Measurements from ENCODE around the gene ZNF428.

The ZNF428 gene

DNA sequence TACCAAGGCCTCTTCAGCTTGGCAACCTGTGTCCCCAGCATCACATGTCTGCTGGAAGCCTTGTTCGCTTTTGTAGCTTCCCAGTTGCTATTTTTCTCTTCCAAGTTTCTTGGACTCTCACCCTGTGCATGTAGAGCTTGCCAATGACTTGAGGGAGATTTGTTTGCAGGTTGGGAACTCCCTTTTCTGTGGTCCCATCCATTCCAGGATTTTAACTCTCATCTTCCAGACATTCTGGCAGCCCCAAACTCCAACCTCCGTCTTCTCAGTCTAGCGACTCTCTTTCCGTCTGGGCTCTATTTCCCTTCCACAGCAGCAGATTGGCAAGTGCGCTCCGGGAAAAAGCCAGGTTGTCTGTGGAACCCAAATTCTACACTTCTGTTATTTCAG, 41.5 kb upstream of the ZNF428 start:
- Histone ChIP-seq H3K36me3 (ENCODE audit: insufficient read depth, low read length) (no peaks in the 10 kb centered on the region), H3K9ac (ENCODE audit: low read length) (no peak overlapping the region), H4K20me1 (ENCODE audit: insufficient read depth, low read length) (no peaks in the 10 kb centered on the region)

DNA sequence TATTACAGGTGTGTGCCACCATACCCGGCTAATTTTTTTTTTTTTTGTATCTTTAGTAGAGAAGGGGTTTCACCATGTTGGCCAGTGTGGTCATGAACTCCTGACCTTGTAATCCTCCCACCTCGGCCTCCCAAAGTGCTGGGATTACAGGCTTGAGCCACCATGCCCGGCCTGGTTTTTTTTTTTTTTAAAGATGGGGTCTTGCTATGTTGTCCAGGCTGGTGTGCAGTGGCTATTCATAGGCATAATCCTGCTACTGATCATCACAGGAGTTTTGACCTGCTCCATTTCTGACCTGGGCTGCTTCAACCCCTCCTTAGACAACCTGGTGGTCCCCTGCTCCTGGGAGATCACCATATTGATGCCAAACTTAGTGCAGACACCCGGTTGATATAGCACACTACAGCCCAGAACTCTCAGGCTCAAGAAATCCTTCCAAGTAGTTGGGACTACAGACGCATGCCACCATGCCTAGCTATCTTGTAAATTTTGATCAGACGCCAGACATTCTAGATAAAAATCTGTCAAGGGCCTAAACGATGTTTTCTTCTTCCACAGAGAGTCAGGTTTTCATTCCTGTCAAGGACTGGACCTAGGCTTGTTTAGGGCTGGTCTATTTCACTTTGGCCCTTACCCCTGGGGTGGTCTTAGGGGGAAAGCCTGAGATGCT, 41.0 kb upstream of the ZNF428 start:
- Histone ChIP-seq H4K20me1 (ENCODE audit: insufficient read depth, low read length) (no peaks in the 10 kb centered on the region), H3K27ac (ENCODE audit: low read depth, low read length, poor library complexity, severe bottlenecking) (no peak overlapping the region), H3K9ac (ENCODE audit: low read length) (no peak overlapping the region), H3K36me3 (ENCODE audit: insufficient read depth, low read length) (no peaks in the 10 kb centered on the region), H3K4me1 (ENCODE audit: insufficient read depth, low read length, severe bottlenecking) (no peaks in the 10 kb centered on the region), H3K9me3 (ENCODE audit: low read length) (no peaks in the 10 kb centered on the region), H3K79me2 (ENCODE audit: insufficient read depth, low read length) (no peaks in the 10 kb centered on the region), H2AFZ (ENCODE audit: low read length) (no peak overlapping the region), H3K4me3 (ENCODE audit: low read depth, low read length, poor library complexity, severe bottlenecking) (no peak overlapping the region), H3K9me2 (ENCODE audit: low read depth, low read length) (no peaks in the 10 kb centered on the region), H3F3A (ENCODE audit: insufficient read depth, low read length) (no peaks in the 10 kb centered on the region), H3K27me3 (ENCODE audit: insufficient read depth, low read length) (peaks cover 6% of the 10 kb centered on the region; the same call in 1 of the 2 replicates), H3K4me2 (ENCODE audit: low read length) (no peak overlapping the region)
- TF ChIP-seq, protein P1, sequence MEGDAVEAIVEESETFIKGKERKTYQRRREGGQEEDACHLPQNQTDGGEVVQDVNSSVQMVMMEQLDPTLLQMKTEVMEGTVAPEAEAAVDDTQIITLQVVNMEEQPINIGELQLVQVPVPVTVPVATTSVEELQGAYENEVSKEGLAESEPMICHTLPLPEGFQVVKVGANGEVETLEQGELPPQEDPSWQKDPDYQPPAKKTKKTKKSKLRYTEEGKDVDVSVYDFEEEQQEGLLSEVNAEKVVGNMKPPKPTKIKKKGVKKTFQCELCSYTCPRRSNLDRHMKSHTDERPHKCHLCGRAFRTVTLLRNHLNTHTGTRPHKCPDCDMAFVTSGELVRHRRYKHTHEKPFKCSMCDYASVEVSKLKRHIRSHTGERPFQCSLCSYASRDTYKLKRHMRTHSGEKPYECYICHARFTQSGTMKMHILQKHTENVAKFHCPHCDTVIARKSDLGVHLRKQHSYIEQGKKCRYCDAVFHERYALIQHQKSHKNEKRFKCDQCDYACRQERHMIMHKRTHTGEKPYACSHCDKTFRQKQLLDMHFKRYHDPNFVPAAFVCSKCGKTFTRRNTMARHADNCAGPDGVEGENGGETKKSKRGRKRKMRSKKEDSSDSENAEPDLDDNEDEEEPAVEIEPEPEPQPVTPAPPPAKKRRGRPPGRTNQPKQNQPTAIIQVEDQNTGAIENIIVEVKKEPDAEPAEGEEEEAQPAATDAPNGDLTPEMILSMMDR (IDR thresholded peaks at IDR 0.05; ENCODE audit: low read length), result no peak
- TF ChIP-seq EZH2 (IDR thresholded peaks at IDR 0.05; ENCODE audit: borderline replicate concordance, low read length), result no peak

More for the DNA sequence above, 41.5 kb upstream of the ZNF428 start:
- Histone ChIP-seq H3K79me2 (ENCODE audit: insufficient read depth, low read length) (no peaks in the 10 kb centered on the region), H3K4me2 (ENCODE audit: low read length) (no peak overlapping the region), H3K4me3 (ENCODE audit: low read depth, low read length, poor library complexity, severe bottlenecking) (no peak overlapping the region), H3K9me2 (ENCODE audit: low read depth, low read length) (no peaks in the 10 kb centered on the region), H3K27ac (ENCODE audit: low read depth, low read length, poor library complexity, severe bottlenecking) (no peak overlapping the region), H3K27me3 (ENCODE audit: insufficient read depth, low read length) (peaks cover 4% of the 10 kb centered on the region; the same call in 1 of the 2 replicates), H3K9me3 (ENCODE audit: low read length) (no peaks in the 10 kb centered on the region), H3K4me1 (ENCODE audit: insufficient read depth, low read length, severe bottlenecking) (no peaks in the 10 kb centered on the region), H2AFZ (ENCODE audit: low read length) (no peak overlapping the region), H3F3A (ENCODE audit: insufficient read depth, low read length) (no peaks in the 10 kb centered on the region)
- TF ChIP-seq EZH2 (IDR thresholded peaks at IDR 0.05; ENCODE audit: borderline replicate concordance, low read length), result no peak
- TF ChIP-seq, protein P1 (IDR thresholded peaks at IDR 0.05; ENCODE audit: low read length), result no peak

DNA sequence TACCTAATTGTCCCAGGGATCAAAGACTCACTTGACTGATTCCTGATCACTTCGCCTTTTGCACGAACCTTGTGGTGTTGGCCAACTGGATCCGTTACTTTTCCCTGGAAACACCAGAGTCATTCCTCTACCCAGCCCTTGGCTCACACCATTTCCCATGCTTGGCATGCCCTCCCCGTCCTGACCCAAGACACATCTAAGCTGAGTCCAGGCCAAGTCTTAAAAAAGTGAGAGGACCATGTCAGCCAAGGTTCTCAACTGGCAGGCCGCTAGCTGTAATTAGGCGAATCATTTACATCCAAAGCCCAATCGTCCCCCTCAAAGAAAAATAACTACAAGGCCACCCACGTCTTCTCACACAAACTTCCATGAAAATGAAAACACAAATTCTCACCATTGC, 39.1 kb upstream of the ZNF428 start:
- no peaks in the 10 kb centered on the region for H3K9me2 ChIP-seq (ENCODE audit: low read depth, low read length)
- no peak overlapping the region for H2AFZ ChIP-seq (ENCODE audit: low read length)
- no peak overlapping the region for H3K4me2 ChIP-seq (ENCODE audit: low read length)
- no peaks in the 10 kb centered on the region for H3K9me3 ChIP-seq (ENCODE audit: low read length)
- no peaks in the 10 kb centered on the region for H3K36me3 ChIP-seq (ENCODE audit: insufficient read depth, low read length)
- TF ChIP-seq, protein P1 (IDR thresholded peaks at IDR 0.05; ENCODE audit: low read length), result no peak
- TF ChIP-seq EZH2 (IDR thresholded peaks at IDR 0.05; ENCODE audit: borderline replicate concordance, low read length), result no peak
- H3K27me3 ChIP-seq (ENCODE audit: insufficient read depth, low read length), result peaks cover 8% of the 10 kb centered on the region; the same call in 1 of the 2 replicates
- H3K79me2 ChIP-seq (ENCODE audit: insufficient read depth, low read length), result no peaks in the 10 kb centered on the region
- H3K27ac ChIP-seq (ENCODE audit: low read depth, low read length, poor library complexity, severe bottlenecking), result no peak overlapping the region
- H4K20me1 ChIP-seq (ENCODE audit: insufficient read depth, low read length), result no peaks in the 10 kb centered on the region
- no peaks in the 10 kb centered on the region for H3F3A ChIP-seq (ENCODE audit: insufficient read depth, low read length)
- H3K9ac ChIP-seq (ENCODE audit: low read length), result no peak overlapping the region
- H3K4me3 ChIP-seq (ENCODE audit: low read depth, low read length, poor library complexity, severe bottlenecking), result no peak overlapping the region
- H3K4me1 ChIP-seq (ENCODE audit: insufficient read depth, low read length, severe bottlenecking), result no peaks in the 10 kb centered on the region

All from OCI-LY1 (cell line).